Measurements from ENCODE around the gene GLI1.
"Not testable (repeated sequence)": the region's sequence is repeated elsewhere in the genome, so short reads cannot be mapped to it uniquely, and the experiment has no call there.

Gene GLI1

DNA sequence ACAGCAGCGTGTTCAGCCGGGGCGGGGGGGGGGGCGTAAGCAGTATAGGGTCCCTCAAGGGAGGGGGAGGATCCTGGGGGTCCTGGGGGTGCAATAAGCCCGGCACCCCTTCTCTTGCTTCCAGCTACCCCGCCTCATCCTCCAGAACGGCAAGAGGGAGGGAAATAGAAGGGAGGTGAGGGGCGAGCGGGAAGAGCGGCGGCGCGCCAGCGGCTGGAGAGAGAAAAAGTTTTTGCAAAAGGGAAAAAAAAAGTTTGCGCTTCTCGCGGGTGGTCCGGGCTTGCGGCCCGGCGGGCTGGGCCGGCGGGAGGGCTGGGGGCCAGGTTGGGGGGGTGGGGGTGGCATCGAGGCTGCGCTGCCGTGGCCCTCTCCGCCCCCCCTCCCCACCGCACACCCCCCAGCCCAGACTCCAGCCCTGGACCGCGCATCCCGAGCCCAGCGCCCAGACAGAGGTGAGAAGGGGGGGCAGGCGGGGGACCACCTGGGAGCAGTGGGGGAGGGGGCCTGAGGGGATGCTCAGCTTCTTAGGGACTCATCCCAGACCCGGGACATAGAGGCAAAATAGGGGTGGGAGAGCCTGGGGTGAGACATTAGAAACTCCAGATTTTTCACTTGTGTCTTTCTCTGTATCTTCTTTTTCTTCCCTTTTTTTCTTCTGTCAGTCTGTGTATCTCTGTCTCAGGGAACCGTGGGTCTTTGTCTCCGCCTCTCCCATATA is at the start of gene GLI1:
TSS of gene GLI1 (plus strand) at position 36 of the 718 bp plus-strand sequence. CDS start 3,907 bp downstream, outside the sequence.
- DNase-seq, result no peak

DNA sequence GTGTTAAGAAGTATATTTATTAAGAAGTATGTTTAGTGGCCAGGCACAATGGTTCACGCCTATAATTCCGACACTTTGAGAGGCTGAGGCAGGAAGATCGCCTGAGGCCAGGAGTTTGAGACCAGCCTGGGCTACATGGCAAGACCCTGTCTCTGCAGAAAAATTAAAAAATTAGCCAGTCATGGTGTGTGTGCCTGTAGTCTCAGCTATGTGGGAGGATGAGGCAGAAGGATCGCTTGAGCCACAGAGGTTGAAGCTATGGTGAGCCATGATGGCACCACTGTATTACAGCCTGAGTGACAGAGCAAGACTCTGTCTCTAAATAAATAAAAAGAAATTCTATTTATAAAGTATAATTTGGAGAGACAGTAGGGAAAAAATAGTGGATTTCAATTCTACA is 49.1 kb upstream of the GLI1 start:
- DNase-seq, result no peak

DNA sequence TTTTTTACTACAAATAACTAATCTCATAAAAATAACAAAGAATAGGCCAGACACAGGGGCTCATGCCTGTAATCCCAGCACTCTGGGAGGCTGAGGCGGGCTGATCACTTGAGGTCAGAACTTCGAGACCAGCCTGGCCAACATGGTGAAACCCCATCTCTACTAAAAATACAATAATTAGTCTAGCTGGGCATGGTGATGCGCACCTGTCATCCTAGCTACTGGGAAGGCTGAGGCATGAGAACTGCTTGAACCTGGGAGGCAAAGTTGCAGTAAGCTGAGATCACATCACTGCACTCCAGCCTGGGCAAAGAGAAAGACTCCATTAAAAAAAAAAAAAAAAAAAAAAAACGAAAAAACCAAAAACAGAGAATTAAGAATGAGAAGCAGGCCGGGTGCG is 45.4 kb upstream of the GLI1 start:
- DNase-seq, result not testable (repeated sequence)

DNA sequence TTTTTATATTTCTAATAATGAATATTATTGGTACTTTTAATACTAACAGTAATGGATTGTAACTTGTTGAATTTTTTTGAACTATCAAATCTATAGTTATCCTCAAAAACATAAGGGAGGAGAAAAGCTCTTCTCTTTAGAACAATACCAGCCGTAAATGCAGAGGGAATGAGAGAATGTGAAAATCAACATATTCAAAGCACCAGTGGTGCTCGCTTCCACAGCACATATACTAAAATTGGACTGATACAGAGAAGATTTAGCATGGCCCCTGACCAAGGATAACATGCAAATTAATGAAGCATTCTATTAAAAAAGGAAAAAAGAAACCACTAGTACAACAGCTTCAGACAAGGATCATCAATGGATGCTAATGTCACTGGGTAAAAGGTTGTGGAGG is 44.5 kb upstream of the GLI1 start:
- no peak for DNase-seq

DNA sequence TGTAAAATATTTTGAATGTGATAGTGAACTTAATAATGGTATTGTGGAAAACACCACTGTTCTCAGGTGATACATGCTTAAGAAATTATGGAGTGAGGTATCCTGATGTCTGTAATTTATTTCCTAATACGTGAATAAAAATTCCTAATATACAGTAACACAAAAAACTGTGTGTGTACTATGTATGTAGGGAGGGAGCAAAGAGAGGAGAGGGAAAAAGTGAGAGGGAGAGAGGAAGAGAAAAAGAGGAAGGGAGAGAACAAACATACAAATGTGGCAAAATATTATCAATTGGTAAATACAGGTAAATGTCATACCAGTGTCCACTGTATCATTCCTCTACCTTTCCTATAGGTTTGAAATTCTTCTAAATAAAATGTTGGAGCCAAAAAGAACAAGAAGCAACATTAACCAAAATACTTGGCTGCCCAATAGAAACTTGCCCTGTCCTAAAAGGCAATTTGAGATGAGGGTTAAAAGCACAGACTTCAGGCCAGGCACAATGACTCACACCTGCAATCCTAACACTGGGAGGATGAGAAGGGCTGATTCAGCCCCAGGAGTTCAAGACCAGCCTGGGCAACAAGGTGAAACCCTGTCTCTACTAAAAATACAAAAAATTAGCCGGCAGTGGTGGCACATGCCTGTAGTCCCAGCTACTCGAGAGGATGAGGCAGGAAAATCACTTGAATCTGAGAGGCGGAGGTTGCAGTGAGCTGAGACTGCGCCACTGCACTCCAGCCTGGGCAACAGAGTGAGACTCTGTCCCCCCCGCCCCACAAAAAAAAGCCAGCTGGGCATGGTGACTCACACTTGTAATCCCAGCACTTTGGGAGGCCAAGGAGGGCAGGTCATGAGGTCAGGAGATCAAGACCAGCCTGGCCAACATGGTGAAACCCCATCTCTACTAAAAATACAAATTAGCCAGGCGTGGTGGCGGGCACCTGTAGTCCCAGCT is 43.3 kb upstream of the GLI1 start:
- DNase-seq, result no peak

DNA sequence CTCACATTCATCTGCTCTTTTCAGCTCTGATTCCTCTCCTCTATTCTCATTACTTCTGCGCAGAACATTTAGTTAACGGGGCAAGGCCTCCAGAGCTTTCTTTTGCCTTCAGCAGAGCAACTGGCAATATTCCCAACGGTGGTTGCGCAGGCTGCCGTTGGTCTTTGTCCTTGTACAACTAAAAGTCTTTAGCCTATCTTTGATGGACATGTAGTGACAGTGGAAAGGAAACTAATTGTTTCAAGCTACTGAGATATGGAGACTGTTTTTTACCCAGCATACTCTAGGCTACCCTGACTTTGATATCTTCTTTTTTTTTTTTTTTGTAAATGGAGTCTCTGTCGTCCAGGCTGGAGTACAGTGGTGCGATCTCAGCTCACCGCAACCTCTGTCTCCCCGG is 41.3 kb upstream of the GLI1 start:
- no peak for DNase-seq

DNA sequence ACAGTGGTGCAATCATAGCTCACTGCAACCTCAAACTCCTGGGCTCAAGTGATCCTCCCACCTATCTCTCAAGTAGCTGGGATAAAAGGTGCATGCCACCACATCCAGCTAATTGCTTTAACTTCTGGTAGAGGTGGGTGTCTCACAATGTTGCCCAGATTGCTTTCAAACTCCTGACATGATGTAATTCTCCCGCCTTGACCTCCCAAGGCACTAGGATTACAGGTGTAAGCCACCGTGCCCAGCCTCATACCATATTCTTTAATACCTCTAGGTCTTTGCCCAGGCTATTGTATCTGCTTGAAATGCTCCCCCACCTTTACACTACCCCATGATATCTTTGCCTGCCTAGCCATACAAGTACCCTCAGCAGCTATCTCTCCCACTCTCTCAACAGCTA is 40.1 kb upstream of the GLI1 start:
- DNase-seq, result no peak

DNA sequence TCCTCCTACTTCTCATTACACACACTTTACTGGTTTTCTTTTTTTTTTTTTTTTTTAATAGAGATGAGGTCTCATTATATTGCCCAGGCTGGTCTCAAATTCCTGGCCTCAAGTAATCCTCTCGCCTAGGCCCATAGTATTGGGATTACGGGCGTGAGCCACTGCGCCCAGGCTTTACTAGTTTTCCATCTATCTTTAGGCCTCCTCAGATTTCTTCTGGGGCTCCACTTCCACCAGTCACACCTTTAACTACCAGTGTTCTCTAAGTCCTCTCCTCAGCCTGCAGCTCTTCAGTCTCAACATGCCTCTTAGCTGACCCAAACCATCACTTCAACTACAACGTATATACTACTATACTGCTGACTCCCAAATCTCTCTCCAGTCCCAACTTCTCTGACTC is 39.1 kb upstream of the GLI1 start:
- DNase-seq, result no peak

DNA sequence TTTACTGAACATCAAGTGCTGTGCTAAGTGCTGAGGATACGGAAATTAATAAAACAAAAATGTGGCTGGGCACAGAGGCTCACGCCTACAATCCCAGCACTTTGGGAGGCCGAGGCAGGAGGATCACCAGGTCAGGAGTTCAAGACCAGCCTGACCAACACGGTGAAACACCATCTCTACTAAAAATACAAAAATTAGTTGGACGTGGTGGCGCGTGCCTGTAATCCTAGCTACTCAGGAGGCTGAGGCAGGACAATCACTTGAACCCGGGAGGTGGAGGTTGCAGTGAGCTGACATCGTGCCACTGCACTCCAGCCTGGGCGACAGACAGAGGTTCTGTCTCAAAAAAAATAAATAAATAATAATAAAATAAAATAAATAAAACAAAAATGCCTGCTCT is 32.6 kb upstream of the GLI1 start:
- not testable (repeated sequence) for DNase-seq

DNA sequence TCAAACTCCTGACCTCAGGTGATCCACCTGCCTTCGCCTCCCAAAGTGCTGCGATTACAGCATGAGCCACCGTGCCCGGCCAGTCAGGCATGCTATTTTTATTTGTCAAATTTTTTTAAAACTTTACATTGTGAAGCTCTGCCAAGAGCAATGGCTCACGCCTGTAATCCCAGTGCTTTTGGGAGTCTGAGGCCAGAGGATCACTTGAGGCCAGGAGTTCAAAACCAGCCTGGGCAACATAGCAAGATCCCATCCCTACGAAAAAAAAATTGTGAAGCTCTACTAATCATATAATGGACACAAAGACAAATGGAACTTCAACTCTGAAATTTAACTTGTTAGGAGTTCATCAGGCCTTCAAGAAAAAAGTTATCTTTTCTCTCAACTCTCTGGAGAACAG is 30.6 kb upstream of the GLI1 start:
- no peak for DNase-seq

DNA sequence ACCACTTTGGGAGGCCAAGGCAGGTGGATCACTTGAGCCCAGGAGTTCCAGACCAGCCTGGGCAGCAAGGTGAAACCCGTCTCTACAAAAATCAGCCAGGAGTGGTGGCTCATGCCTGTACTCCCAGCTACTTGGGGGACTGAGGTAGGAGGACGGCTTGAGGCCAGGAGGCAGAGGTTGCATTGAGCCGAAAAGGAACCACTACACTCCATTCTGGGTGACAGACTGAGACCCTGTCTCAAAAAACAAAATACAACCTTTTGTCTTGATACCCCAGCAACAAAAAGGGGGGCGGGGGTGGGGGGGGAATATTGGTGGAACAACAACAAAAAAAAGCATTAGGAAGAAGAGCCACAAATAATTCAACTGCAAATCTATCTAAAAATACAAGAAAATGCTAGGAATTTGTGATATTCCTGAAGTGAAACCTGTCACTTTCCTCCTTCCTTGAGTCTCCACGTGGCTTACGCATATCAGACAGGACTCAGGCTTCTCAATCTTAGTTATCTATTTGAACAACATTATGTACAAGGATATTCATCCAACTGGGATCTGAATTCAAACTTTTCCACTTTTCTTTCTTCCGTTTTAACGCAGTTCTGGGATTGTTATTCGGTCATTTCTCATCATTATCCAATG is 30.0 kb upstream of the GLI1 start:
- DNase-seq, result no peak

DNA sequence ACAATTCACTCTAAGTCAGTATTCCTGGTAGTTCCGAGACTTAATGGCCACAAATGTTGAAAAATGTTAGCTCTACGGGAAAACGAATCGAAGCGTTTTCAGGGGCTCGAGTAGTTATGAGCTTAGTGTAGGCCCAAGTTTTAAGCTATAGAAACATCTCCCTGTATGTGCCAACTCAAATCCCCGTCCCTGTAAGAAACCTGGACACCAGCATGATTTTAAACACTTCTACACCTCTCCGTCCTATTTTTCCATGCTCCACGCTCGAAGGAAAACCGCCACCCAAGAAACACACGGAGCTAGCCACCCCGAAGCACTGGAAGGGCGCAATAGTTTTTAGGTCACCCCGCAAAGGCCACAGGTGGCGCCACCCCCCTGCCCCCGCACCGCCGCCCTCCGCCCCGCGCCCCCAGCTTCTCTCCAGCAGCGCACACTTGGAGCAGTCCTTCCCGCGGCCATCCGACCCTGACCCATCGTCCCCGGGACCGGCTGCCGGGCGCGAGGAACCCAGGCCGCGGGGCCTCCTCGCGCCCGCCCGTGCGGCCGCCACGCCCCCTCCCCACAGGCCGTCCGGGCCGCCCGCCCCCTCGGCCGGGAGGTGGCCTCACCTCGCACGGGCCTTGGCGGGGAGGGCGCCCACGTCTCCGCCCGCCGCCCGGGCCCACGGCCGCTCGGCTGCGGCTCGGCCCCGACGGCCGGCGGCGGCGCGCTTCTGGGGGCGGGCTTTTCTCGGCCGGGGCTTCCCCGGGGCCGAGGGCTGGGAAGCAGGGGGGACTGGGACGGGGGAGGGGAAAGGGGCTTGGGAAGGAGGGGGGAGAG is 29.3 kb upstream of the GLI1 start:
- no peak for DNase-seq

DNA sequence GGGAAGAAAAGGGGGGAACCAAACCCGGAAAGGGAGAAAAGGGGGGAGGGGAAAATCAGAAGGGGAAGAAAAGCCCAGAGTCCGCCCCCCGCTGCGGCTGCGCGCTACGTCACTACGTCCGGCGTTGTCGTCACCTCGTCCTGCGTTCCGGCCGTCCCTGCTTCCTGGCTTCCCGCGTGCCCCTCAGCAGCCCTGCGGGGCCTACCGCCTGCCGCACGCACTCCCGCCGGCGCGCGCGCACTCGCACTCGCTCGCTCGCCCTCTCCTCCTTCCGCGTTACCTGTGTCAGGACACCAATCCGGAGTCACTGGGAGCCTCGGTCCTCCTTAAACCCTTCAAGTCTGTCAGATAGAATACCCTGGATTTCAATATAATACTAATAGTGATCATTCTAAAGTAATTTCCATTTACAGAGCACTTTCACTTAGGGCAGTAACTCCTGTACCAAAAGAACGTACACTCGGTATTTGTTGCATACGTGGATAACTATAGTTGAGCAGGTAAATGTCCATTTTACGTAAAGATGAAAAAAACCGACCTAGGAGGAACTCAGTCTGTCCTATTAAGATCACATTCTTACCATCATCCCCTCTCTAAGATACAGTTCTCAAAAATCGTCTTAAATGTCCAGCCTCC is 28.5 kb upstream of the GLI1 start, which contains the start of gene R3HDM2:
TSS of gene R3HDM2 (minus strand) at position 113 of the 636 bp plus-strand sequence. CDS start 120,615 bp downstream, outside the sequence.
- peak; percentile 95 for DNase-seq

DNA sequence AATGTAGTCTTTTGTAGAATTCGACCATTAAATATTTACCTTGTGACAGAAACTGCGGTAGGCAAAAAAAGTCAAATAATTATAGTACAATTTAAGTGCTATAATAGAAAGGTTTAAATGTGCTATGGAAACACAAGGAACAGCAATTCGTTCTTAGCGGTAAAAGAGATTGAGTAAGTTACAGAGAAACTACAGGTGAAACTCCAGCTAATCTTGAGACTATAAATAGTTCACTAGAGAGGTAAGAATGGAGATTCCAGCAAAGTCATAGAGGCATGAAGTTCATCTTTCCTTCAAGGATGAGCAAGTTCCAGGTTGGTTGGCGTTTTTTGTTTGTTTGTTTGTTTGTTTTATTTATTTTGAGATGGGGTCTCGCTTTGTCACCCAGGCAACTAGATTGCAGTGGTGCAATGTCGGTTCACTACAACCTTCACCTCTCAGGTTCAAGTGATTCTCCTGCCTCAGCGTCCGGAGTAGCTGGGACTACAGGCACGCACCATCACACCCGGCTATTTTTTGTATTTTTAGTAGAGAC is 27.9 kb upstream of the GLI1 start:
- no peak for DNase-seq

DNA sequence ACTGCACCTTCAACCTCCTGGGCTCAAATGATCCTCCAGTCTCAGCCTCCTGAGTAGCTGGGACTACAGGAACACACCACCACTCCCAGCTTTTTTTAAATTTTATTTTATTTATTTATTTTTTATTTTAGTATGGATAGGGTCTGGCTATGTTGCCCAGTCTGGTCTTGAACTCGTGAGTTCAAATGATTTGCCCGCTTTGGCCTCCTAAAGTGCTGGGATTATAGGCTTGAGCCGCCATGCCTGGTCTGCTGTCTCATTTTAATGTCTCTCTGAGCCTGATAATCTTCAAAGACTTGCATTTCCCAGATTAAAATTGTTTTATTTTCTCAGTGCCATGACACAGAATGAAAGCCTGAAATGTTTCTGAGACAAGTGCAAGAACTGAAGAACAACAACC is 26.2 kb upstream of the GLI1 start:
- DNase-seq, result no peak

DNA sequence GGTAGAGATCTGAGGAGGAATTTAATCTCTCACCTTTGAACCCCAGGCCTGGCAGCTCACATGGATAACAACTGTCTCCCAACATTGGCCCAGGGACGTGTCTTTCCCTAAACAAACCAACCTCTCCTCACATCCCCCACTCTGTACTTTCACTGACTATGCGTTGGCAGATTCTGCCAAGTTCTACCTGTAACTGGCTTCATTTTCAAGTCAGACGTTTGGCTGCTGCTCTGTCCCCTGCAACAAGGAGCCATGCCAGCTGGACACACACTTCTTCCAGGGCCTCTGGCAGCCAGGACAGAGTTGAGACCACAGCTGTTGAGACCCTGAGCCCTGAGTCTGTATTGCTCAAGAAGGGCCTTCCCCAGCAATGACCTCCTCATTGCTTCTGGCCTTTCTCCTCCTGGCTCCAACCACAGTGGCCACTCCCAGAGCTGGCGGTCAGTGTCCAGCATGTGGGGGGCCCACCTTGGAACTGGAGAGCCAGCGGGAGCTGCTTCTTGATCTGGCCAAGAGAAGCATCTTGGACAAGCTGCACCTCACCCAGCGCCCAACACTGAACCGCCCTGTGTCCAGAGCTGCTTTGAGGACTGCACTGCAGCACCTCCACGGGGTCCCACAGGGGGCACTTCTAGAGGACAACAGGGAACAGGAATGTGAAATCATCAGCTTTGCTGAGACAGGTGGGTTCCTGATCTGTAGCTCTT is 24.9 kb upstream of the GLI1 start, which contains the start of gene INHBC:
TSS of gene INHBC (plus strand) at position 268 of the 707 bp plus-strand sequence. CDS start at position 371, 103 bp downstream.
- no peak for DNase-seq

DNA sequence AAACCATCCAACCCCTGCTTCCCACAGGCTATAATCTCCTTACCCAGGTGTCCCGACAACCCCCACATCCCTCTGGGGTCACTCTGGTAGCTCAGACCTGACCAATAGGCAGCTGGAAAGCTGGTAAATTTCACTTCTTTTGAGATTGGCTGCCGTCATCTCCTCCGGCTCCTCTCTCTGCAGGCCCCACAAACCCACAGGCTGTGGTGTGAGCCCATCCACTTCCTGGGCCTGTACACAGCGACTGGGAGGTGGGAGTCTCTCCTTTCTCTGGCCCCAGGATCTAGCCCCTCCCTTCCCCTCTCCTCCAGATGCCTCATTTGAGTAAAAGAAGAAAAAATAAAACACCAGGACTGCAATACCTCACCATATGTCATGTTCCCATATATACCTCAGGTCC is 24.3 kb upstream of the GLI1 start:
- DNase-seq, result no peak

DNA sequence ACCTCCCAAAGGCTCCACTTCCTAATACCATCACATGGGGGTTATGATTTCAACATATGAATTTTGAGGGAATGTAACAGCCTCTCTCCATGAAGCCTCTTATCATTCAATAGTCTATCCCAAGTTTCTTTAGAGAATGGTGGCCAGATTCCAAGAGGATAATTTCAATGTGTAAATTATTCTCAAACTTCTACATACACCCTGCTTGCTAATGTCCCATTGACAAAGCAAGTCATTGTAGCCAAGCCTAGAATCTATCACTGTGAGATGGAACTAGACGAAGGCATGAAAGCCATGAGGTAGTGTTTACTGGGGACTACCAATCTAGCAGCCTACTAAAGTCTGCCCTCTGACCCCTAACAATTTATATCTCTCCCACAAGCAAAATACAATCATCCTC is 21.2 kb upstream of the GLI1 start:
- DNase-seq, result no peak

DNA sequence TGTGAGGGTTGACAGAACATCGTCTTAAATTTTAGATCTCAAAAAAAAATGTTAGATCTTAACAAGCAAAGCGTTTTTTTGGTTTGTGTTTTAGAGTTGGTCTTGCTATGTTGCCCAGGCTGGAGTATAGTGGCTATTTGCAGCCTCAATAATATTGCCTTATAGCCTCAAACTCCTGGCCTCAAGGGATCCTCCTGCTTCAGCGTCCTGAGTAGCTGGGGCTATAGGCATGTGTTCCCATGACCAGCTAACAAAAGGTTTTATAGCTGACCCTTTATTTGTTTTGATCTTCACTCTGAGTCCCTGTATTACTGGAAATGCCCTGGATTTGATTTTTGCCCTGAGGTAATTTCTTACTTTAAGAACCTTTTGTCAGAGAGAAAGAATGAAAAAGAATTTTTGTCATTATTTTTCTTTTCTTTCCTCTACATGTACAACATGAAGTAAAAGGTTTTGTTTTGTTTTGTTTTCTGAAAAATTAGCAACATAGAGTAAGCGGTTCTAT is 19.8 kb upstream of the GLI1 start:
- DNase-seq, result no peak

DNA sequence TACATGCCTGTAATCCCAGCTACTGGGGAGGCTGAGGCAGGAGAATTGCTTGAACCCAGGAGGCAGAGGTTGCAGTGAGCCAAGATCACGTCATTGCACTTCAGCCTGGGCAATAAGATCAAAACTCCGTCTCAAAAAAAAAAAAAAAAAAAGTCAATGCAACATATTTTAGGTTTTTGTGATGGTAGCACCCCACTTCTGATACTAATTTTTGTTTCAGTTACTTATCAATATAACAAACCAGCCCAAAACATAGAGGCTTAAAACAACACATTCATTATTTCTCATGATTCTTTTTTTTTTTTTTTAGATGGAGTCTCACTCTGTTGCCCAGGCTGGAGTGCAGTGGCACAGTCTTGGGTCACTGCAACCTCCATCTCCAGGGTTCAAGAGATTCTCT is 18.2 kb upstream of the GLI1 start:
- not testable (repeated sequence) for DNase-seq
